Tibial nerve (tissue), 4 donors: ENCODE measurements around the gene BTG2.

Source experiments
- CTCF ChIP-seq, 5 experiments: fragments of 200-600 bp in 3 of 5; fragments of 450-650 bp in 2 of 5; sonication (generic) in 3 of 5; IDR thresholded peaks; one replicate each; pipeline ENCODE4 v1.5.1; 2016 to 2019; ENCODE audit warnings: antibody characterized with exemption in 5 of 5, mild to moderate bottlenecking in 3 of 5, moderate library complexity in 2 of 5
- EP300 ChIP-seq, 2 donors: sonication (generic); formaldehyde crosslinking; IDR thresholded peaks; one replicate each; pipeline ENCODE4 v1.6.1; 2017; ENCODE audit warnings: antibody characterized with exemption in 2 of 2, mild to moderate bottlenecking in 1 of 2
- POLR2A ChIP-seq, 2 donors: fragments of 450-650 bp; IDR thresholded peaks; one replicate each; pipeline ENCODE4 v1.6.1; 2017; ENCODE audit warnings: antibody characterized with exemption in 2 of 2, mild to moderate bottlenecking in 2 of 2, moderate library complexity in 2 of 2

GRCh38 chr1:203349773-203350524 lies 44.6 kb downstream of the BTG2 start:
- TF ChIP-seq CTCF (IDR thresholded peaks at IDR 0.05) (no peak), POLR2A (IDR thresholded peaks at IDR 0.05) (no peak), EP300 (IDR thresholded peaks at IDR 0.05) (no peak)
